GM12878 (cell line): ENCODE data around the gene MAD1L1. TPM values are rescaled to one million over a fixed set of nuclear protein-coding genes. Genes with fewer than 3 reads are reported as not detected.

Experiments
- ATAC-seq: fragments of 200-7000 bp; cut with Tn5 transposase; 3 replicates; pipeline ENCODE4 v1.9.1; 2020; ENCODE audit warnings: mild to moderate bottlenecking, moderate library complexity
- BruUV-seq: library from RNA; stranded (reverse); fragments of 400-500 nt; replicated peaks from 2 replicates; lab custom pipeline; 2021; lab: Mats Ljungman, UMichigan
- CTCF ChIA-PET: fragments of 300-600 bp; sonication (Branson Sonifier 250); formaldehyde crosslinking; extraction: SDS; loops from one replicate; lab custom pipeline; 2021; ENCODE audit warnings: inconsistent platforms; lab: Yijun Ruan, JAX
- POLR2A ChIA-PET: fragments of 350-600 bp; formaldehyde crosslinking; extraction: SDS; loops from one replicate; lab custom pipeline; 2021; ENCODE audit warnings: inconsistent platforms; lab: Charles Lee
- RAD21 ChIA-PET: fragments of 300-600 bp; sonication (Branson Sonifier 250); formaldehyde crosslinking; loops from one replicate; lab custom pipeline; 2023; ENCODE audit warnings: antibody characterized with exemption; ENCODE audit not compliant: unreplicated experiment; lab: Charles Lee
- SMC1A ChIA-PET: fragments of 300-600 bp; sonication (Branson Sonifier 250); formaldehyde crosslinking; loops from one replicate; lab custom pipeline; 2023; ENCODE audit not compliant: unreplicated experiment, uncharacterized antibody; lab: Charles Lee
- DNase-seq: peaks from one replicate; pipeline ENCODE4 v3.0.0-alpha.2; 2011; ENCODE audit warnings: low read depth, low spot score
- FAIRE-seq: peaks from 3 replicates; lab custom pipeline; 2011; peaks lifted over from hg19 to GRCh38; lab: Jason Lieb, UNC
- H2AFZ ChIP-seq: 2 replicates; pipeline ENCODE4 v1.6.0; 2011; ENCODE audit warnings: low read depth, low read length, control low read depth; ENCODE audit not compliant: control insufficient read depth
- H3K27ac ChIP-seq: 2 replicates; pipeline ENCODE4 v1.5.1; 2011; ENCODE audit warnings: control low read depth; ENCODE audit not compliant: control insufficient read depth, insufficient read depth
- H3K27me3 ChIP-seq, 2 experiments: replicated peaks in 1 of 2; 2 replicates each; pipeline versions ENCODE4 v1.6.0 to v1.6.1; 2011; ENCODE audit warnings: low read length in 1 of 2; ENCODE audit not compliant: control insufficient read depth in 2 of 2, insufficient read depth in 2 of 2
- H3K36me3 ChIP-seq, 2 experiments: 2 replicates each; pipeline ENCODE4 v1.5.1; 2011; ENCODE audit warnings: low read length in 1 of 2; ENCODE audit not compliant: control insufficient read depth in 2 of 2, insufficient read depth in 2 of 2
- H3K4me1 ChIP-seq: 2 replicates; pipeline ENCODE4 v1.6.1; 2011; ENCODE audit warnings: mild to moderate bottlenecking, low read length, moderate library complexity, mixed read lengths; ENCODE audit not compliant: control insufficient read depth, insufficient read depth
- H3K4me2 ChIP-seq: 2 replicates; pipeline ENCODE4 v1.6.0; 2011; ENCODE audit warnings: control low read depth; ENCODE audit not compliant: control insufficient read depth, insufficient read depth
- H3K4me3 ChIP-seq: fragments of 200-600 bp; sonication (generic); 2 replicates; pipeline ENCODE4 v1.5.1; 2016
- H3K79me2 ChIP-seq: 2 replicates; pipeline ENCODE4 v1.6.0; 2011; ENCODE audit warnings: low read length; ENCODE audit not compliant: control insufficient read depth, insufficient read depth
- H3K9ac ChIP-seq: 2 replicates; pipeline ENCODE4 v1.8.0; 2011; ENCODE audit warnings: low read length, control low read depth, mixed read lengths; ENCODE audit not compliant: control insufficient read depth, insufficient read depth
- H3K9me3 ChIP-seq: replicated peaks from 3 replicates; pipeline ENCODE4 v1.5.1; 2011; ENCODE audit warnings: mild to moderate bottlenecking, low read length; ENCODE audit not compliant: control insufficient read depth, insufficient read depth
- H4K20me1 ChIP-seq: 2 replicates; pipeline ENCODE4 v1.6.0; 2011; ENCODE audit not compliant: control insufficient read depth, insufficient read depth
- BACH1 ChIP-seq: fragments of 450-650 bp; IDR thresholded peaks from 2 replicates; pipeline ENCODE4 v1.6.1; 2017; ENCODE audit warnings: mild to moderate bottlenecking, borderline replicate concordance
- CBX5 ChIP-seq: sonication (generic); IDR thresholded peaks from 2 replicates; pipeline ENCODE4 v1.6.1; 2016; ENCODE audit warnings: low read depth, moderate library complexity, mild to moderate bottlenecking, inconsistent platforms
- ESRRA ChIP-seq: IDR thresholded peaks from 2 replicates; pipeline ENCODE4 v1.6.1; 2012; ENCODE audit warnings: mild to moderate bottlenecking, low read length, improper control_type of control experiment
- IRF4 ChIP-seq: IDR thresholded peaks from 2 replicates; pipeline ENCODE4 v1.6.1; 2011; ENCODE audit warnings: low read depth, low read length
- MEF2A ChIP-seq: IDR thresholded peaks from 2 replicates; pipeline ENCODE4 v1.6.1; 2011; ENCODE audit warnings: low read depth, mild to moderate bottlenecking, low read length, moderate library complexity; ENCODE audit not compliant: insufficient read depth
- MTA3 ChIP-seq: IDR thresholded peaks from 2 replicates; pipeline ENCODE4 v1.6.1; 2012; ENCODE audit warnings: low read length, inconsistent platforms, borderline replicate concordance
- NFYB ChIP-seq: IDR thresholded peaks from 2 replicates; pipeline ENCODE4 v1.6.1; 2011; ENCODE audit warnings: low read depth, mild to moderate bottlenecking, low read length, improper control_type of control experiment, moderate library complexity; ENCODE audit not compliant: insufficient read depth
- PML ChIP-seq: IDR thresholded peaks from 2 replicates; pipeline ENCODE4 v1.6.1; 2012; ENCODE audit warnings: low read length, inconsistent platforms
- POLR2A ChIP-seq: IDR thresholded peaks from 2 replicates; pipeline ENCODE4 v1.6.1; 2011; ENCODE audit warnings: low read depth, mild to moderate bottlenecking, low read length
- POU2F2 ChIP-seq: IDR thresholded peaks from 3 replicates; pipeline ENCODE4 v1.6.1; 2011; ENCODE audit warnings: low read depth, mild to moderate bottlenecking, low read length, borderline replicate concordance
- SKIL ChIP-seq: fragments of 450-650 bp; IDR thresholded peaks from 2 replicates; pipeline ENCODE4 v1.6.1; 2017; ENCODE audit warnings: mild to moderate bottlenecking, low read depth, inconsistent platforms; ENCODE audit not compliant: poor library complexity, severe bottlenecking
- TCF12 ChIP-seq: IDR thresholded peaks from 2 replicates; pipeline ENCODE4 v1.6.1; 2011; ENCODE audit warnings: low read depth, mild to moderate bottlenecking, low read length
- whole genome bisulfite sequencing: methylation state at CpG from one replicate; pipeline ENCODE4 v1.1.6; 2016; ENCODE audit warnings: low lambda C conversion rate; ENCODE audit not compliant: insufficient replicate concordance, insufficient coverage; ENCODE audit errors: missing lambda C conversion rate; 5-methylcytosine and 5-hydroxymethylcytosine counted together
- in situ Hi-C: fragments of 300-500 bp; cut with MboI; formaldehyde crosslinking; loops from 9 replicates; pipeline ENCODE4 v1.14.3; 2018; ENCODE audit warnings: mixed read lengths
- intact Hi-C: fragments of 100-400 bp; cut with micrococcal nuclease; formaldehyde crosslinking; loops from one replicate; pipeline ENCODE4 v1.14.2; 2022; ENCODE audit not compliant: unreplicated experiment
- polyA plus RNA-seq, 11 experiments: library from polyadenylated mRNA; depleted of rRNA in 4 of 11; unstranded in 6 of 11; stranded (reverse) in 5 of 11; fragments of >200 nt; fragmentation: Nextera tagmentation in 4 of 11; fragmentation: Illumina TruSeq in 1 of 11; extraction: Ambion mirVana in 4 of 11; extraction: Trizol in 1 of 11; gene quantifications; 1 replicate in 1 of 11; 2 replicates in 10 of 11; pipeline versions ENCODE4 v1.2.1 to v1.2.3, GENCODE V29; 2011 to 2016; ENCODE audit warnings: inconsistent platforms in 2 of 11, missing spikeins in 2 of 11, low read depth in 1 of 11
- total RNA-seq, 4 experiments: library from RNA; depleted of rRNA in 3 of 4; stranded (reverse); fragments of >200 nt in 3 of 4; fragmentation: Illumina TruSeq in 1 of 4; extraction: Trizol in 1 of 4; gene quantifications; 2 replicates each; pipeline versions ENCODE4 v1.2.1 to v1.2.3, GENCODE V29; 2013 to 2021
- TF ChIP-seq, protein P1 (sequence below): fragments of 450-650 bp; IDR thresholded peaks from 2 replicates; pipeline ENCODE4 v1.6.1; 2017; ENCODE audit warnings: mild to moderate bottlenecking, moderate library complexity

Gene MAD1L1
- total and polyA plus RNA-seq, 10 of the 15 experiments (the other 5 are each of a cell fraction or from before 2014, with no cell fraction given) = 2.2 to 76.8 (median 38.3) TPM

- Histone ChIP-seq H3K9me3 (no peaks in the 10 kb centered on the region), H4K20me1 (no peaks in the 10 kb centered on the region; the same call in 1 of the 2 replicates), H3K4me1 (no peaks in the 10 kb centered on the region), H3K4me3 (no peak overlapping the region), H3K79me2 (peaks cover 30% of the 10 kb centered on the region), H3K4me2 (no peak overlapping the region), H3K9ac (no peak overlapping the region), H3K27ac (no peak overlapping the region), H3K27me3 (no peaks in the 10 kb centered on the region), H3K36me3 (peaks cover 3 to 8% of the 10 kb centered on the region in 2 experiments; a peak in 3 of 4 replicates), H2AFZ (no peak overlapping the region)
- DNase-seq (no peak), FAIRE-seq (no peak), ATAC-seq (no peak)
- ChIA-PET RAD21 (no interaction called here), CTCF (interaction anchor here (0.6 kb wide), 1 partner anchor 66 kb away, joined by 3 read pairs; no protein-coding TSS in a partner anchor), SMC1A (no interaction called here), POLR2A (no interaction called here)
- no TSS peak for BruUV-seq
- TF ChIP-seq CBX5 = no peak
- no peak for TF ChIP-seq MEF2A
- no peak for TF ChIP-seq POU2F2
- no peak for TF ChIP-seq POLR2A
- TF ChIP-seq BACH1 = no peak
- TF ChIP-seq SKIL = no peak
- TF ChIP-seq PML = no peak
- TF ChIP-seq TCF12 = no peak
- no peak for TF ChIP-seq MTA3
- no peak for TF ChIP-seq NFYB
- TF ChIP-seq, protein P1, sequence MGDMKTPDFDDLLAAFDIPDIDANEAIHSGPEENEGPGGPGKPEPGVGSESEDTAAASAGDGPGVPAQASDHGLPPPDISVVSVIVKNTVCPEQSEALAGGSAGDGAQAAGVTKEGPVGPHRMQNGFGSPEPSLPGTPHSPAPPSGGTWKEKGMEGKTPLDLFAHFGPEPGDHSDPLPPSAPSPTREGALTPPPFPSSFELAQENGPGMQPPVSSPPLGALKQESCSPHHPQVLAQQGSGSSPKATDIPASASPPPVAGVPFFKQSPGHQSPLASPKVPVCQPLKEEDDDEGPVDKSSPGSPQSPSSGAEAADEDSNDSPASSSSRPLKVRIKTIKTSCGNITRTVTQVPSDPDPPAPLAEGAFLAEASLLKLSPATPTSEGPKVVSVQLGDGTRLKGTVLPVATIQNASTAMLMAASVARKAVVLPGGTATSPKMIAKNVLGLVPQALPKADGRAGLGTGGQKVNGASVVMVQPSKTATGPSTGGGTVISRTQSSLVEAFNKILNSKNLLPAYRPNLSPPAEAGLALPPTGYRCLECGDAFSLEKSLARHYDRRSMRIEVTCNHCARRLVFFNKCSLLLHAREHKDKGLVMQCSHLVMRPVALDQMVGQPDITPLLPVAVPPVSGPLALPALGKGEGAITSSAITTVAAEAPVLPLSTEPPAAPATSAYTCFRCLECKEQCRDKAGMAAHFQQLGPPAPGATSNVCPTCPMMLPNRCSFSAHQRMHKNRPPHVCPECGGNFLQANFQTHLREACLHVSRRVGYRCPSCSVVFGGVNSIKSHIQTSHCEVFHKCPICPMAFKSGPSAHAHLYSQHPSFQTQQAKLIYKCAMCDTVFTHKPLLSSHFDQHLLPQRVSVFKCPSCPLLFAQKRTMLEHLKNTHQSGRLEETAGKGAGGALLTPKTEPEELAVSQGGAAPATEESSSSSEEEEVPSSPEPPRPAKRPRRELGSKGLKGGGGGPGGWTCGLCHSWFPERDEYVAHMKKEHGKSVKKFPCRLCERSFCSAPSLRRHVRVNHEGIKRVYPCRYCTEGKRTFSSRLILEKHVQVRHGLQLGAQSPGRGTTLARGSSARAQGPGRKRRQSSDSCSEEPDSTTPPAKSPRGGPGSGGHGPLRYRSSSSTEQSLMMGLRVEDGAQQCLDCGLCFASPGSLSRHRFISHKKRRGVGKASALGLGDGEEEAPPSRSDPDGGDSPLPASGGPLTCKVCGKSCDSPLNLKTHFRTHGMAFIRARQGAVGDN = no peak
- no peak for TF ChIP-seq IRF4
- no peak for TF ChIP-seq ESRRA
- intact Hi-C loops (no loop called here), in situ Hi-C loops (no loop called here)
- 94% methylated on average over 9 of the region's 9 CpGs for WGBS
Observed at GRCh38 chr7:2281541-2281940, 48.8 kb upstream of the MAD1L1 start.
